ENCODE measurements around the gene DLG4. TPM values are rescaled to one million over a fixed set of nuclear protein-coding genes. Genes with fewer than 3 reads are reported as not detected.

Gene DLG4
- total RNA-seq, 1 donor from 2014 or later = 44.3 TPM

- Mint-ChIP-seq H3K9me3 (ENCODE audit: unreplicated experiment) (no peaks in the 10 kb centered on the region), H3K4me3 (ENCODE audit: unreplicated experiment) (peak within 1 kb of the TSS; percentile 98), H3K4me1 (ENCODE audit: unreplicated experiment) (peaks cover 44% of the 10 kb centered on the region), H3K27me3 (ENCODE audit: unreplicated experiment) (peaks cover 37% of the 10 kb centered on the region), H3K27ac (ENCODE audit: unreplicated experiment) (peak within 1 kb of the TSS; percentile 98), H3K36me3 (ENCODE audit: low read depth, unreplicated experiment) (peaks cover 58% of the 10 kb centered on the region)
- TF ChIP-seq CTCF (IDR thresholded peaks at IDR 0.05; ENCODE audit: unreplicated experiment) = no peak
- peak; percentile 97 for DNase-seq (ENCODE audit: low spot score)
These were observed 19.7 kb upstream of the DLG4 start, which contains the start of gene PHF23 for GRCh38 chr17:7239091-7240027. TSS of gene PHF23 (minus strand) at chr17:7239457. CDS start at chr17:7239279, 178 bp downstream.

GRCh38 chr17:7238420-7239090 lies 18.9 kb upstream of the DLG4 start:
- Mint-ChIP-seq H3K4me1 (ENCODE audit: unreplicated experiment) (peaks cover 47% of the 10 kb centered on the region), H3K4me3 (ENCODE audit: unreplicated experiment) (peak overlapping the region; percentile 98), H3K27me3 (ENCODE audit: unreplicated experiment) (peaks cover 42% of the 10 kb centered on the region), H3K27ac (ENCODE audit: unreplicated experiment) (peak overlapping the region; percentile 89), H3K9me3 (ENCODE audit: unreplicated experiment) (no peaks in the 10 kb centered on the region), H3K36me3 (ENCODE audit: low read depth, unreplicated experiment) (peaks cover 56% of the 10 kb centered on the region)
- no peak for TF ChIP-seq CTCF (IDR thresholded peaks at IDR 0.05; ENCODE audit: unreplicated experiment)
- no peak for DNase-seq (ENCODE audit: low spot score)

GRCh38 chr17:7237761-7238419 lies 18.3 kb upstream of the DLG4 start:
- H3K27ac Mint-ChIP-seq (ENCODE audit: unreplicated experiment) = peak overlapping the region; percentile 76
- H3K27me3 Mint-ChIP-seq (ENCODE audit: unreplicated experiment) = peaks cover 42% of the 10 kb centered on the region
- peak; percentile 65 for DNase-seq (ENCODE audit: low spot score)
- peak overlapping the region; percentile 99 for H3K4me3 Mint-ChIP-seq (ENCODE audit: unreplicated experiment)
- no peak for TF ChIP-seq CTCF (IDR thresholded peaks at IDR 0.05; ENCODE audit: unreplicated experiment)
- H3K36me3 Mint-ChIP-seq (ENCODE audit: low read depth, unreplicated experiment) = peaks cover 50% of the 10 kb centered on the region
- peaks cover 46% of the 10 kb centered on the region for H3K4me1 Mint-ChIP-seq (ENCODE audit: unreplicated experiment)
- H3K9me3 Mint-ChIP-seq (ENCODE audit: unreplicated experiment) = no peaks in the 10 kb centered on the region

- Mint-ChIP-seq H3K27me3 (ENCODE audit: unreplicated experiment) (peaks cover 40% of the 10 kb centered on the region), H3K27ac (ENCODE audit: unreplicated experiment) (peak overlapping the region; percentile 76), H3K9me3 (ENCODE audit: unreplicated experiment) (no peaks in the 10 kb centered on the region), H3K4me3 (ENCODE audit: unreplicated experiment) (peak overlapping the region; percentile 99), H3K36me3 (ENCODE audit: low read depth, unreplicated experiment) (peaks cover 51% of the 10 kb centered on the region), H3K4me1 (ENCODE audit: unreplicated experiment) (peaks cover 45% of the 10 kb centered on the region)
- TF ChIP-seq CTCF (IDR thresholded peaks at IDR 0.05; ENCODE audit: unreplicated experiment) = no peak
- DNase-seq (ENCODE audit: low spot score) = no peak
These were observed 17.7 kb upstream of the DLG4 start for GRCh38 chr17:7237266-7237760.
